SK-MEL-5 (cell line): ENCODE results near the gene SUN2. TPM values are rescaled to one million over a fixed set of nuclear protein-coding genes. Genes with fewer than 3 reads are reported as not detected.
"Not testable (repeated sequence)": the region's sequence is repeated elsewhere in the genome, so short reads cannot be mapped to it uniquely, and the experiment has no call there.

Experiments used
- DNase-seq: peaks from one replicate; pipeline ENCODE4 v3.0.0-alpha.2; 2016; ENCODE audit warnings: low read depth, low spot score
- in situ Hi-C: cut with HindIII; loops from 2 replicates; pipeline ENCODE4 v1.10.0; 2016; ENCODE audit warnings: low sequenced_read_pairs, high pct_unique_total_duplicates, low pct_unique_long_range_greater_than_20kb
- polyA plus RNA-seq, 2 experiments: library from polyadenylated mRNA; depleted of rRNA; stranded (reverse); fragments of >200 nt; gene quantifications; 2 replicates each; pipeline ENCODE4 v1.2.3, GENCODE V29; 2015
- total RNA-seq: library from RNA; depleted of rRNA; stranded (reverse); fragments of >200 nt; shearing (Covaris generic); gene quantifications from 2 replicates; pipeline ENCODE4 v1.2.3, GENCODE V29; 2014; rRNA removed

Gene SUN2
- 30.0 and 30.7 TPM in 2 replicates for total RNA-seq
- 75.1 and 75.5 TPM in 2 replicates for polyA plus RNA-seq (2015; cell fraction: cytosol; rRNA removed)
- 41.0 and 69.5 TPM in 2 replicates for polyA plus RNA-seq (2015; cell fraction: nucleus; rRNA removed)

- DNase-seq, result peak; percentile 84
- in situ Hi-C loops, result no loop called here
Observed at GRCh38 chr22:38755911-38756532, at the start of gene SUN2. Gene SUN2 (minus strand): TSS chr22:38755998. CDS start chr22:38752628, 3,370 bp downstream.

GRCh38 chr22:38805041-38805593 is 49.3 kb upstream of the SUN2 start:
- DNase-seq, in situ Hi-C loops: not testable (repeated sequence)

DNA sequence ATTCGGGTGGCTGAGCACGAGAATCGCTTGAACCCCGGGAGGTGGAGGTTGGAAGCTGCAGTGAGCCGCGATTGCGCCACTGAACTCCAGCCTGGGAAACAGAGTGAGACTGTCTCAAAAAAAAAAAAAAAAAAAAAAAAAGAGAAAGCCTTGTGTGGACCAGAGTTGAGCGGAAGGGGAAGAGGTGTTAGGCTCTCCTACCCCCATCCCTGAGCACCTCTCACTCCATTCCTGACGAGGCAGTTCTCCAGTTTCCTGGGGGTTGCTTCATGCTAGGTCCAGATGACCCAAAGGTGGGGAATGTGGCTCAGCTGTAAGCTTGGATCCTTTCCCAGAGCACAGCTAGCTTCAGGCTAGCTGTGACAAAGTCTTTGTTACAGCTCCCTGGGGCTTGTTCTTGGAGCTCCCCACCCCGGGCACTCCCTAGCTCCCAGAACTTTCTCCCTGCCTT is 46.9 kb upstream of the SUN2 start:
- in situ Hi-C loops, result no loop called here
- DNase-seq, result peak; percentile 63

GRCh38 chr22:38799265-38800002 is 43.6 kb upstream of the SUN2 start:
- in situ Hi-C loops, result no loop called here
- DNase-seq, result no peak

- in situ Hi-C loops, result no loop called here
- DNase-seq, result no peak
Observed at GRCh38 chr22:38798496-38798895, 42.7 kb upstream of the SUN2 start.

- in situ Hi-C loops, result no loop called here
- no peak for DNase-seq
Observed at GRCh38 chr22:38796262-38796957, 40.6 kb upstream of the SUN2 start.

- DNase-seq, result no peak
- in situ Hi-C loops, result no loop called here
Observed at GRCh38 chr22:38795569-38795968, 39.8 kb upstream of the SUN2 start.

GRCh38 chr22:38793721-38794466 is 38.1 kb upstream of the SUN2 start, which contains the start of gene DNAL4:
Gene DNAL4 (minus strand): TSS chr22:38794143. CDS start chr22:38782731, 11,412 bp downstream.
- in situ Hi-C loops, result no loop called here
- peak; percentile 99 for DNase-seq

- in situ Hi-C loops, result no loop called here
- DNase-seq, result no peak
Observed at GRCh38 chr22:38793317-38793716, 37.5 kb upstream of the SUN2 start.

DNA sequence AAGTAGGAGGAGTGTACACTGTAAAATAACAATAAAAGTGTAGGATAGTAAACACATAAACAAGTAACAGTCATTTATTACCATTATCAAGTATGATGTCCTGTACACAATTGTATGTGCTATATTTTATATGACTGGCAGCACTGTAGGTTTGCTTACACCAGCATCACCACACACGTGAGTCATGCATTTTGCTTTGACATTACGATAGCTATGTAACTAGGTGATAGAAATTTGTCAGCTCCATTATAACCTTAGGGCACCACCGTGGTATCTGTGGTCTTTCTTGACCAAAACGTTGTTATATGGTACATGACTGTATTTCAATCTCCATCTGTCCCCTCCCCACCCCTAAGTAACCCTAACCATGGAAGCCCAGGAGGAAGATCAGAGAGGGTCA is 37.0 kb upstream of the SUN2 start:
- in situ Hi-C loops, result no loop called here
- DNase-seq, result no peak

GRCh38 chr22:38789606-38790005 is 33.8 kb upstream of the SUN2 start:
- no peak for DNase-seq
- in situ Hi-C loops, result no loop called here

GRCh38 chr22:38788846-38789245 is 33.0 kb upstream of the SUN2 start:
- in situ Hi-C loops, result no loop called here
- DNase-seq, result no peak

- in situ Hi-C loops, result no loop called here
- peak; percentile 89 for DNase-seq
Observed at GRCh38 chr22:38788021-38788816, 32.4 kb upstream of the SUN2 start.

- DNase-seq, result peak; percentile 54
- in situ Hi-C loops, result no loop called here
Observed at GRCh38 chr22:38786631-38787030, 30.8 kb upstream of the SUN2 start.

DNA sequence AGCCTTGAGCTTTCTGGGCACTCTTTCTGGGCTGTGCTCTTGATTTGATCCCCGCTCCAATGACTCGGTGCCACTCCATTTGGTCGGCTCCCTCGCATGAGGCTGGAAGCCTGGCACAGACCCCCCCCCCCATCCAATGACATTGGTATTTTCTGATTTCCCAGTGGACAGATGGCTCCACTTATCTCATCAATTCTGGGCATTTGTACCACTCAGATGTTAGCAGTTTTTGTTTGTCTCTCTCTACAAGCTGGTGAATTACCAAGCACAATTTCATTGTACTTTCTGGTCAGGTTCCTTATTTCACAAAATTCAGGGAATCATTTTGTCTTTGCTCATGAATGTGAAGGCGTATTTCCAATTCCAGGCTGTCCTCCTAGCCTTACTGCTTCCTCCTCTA is 29.1 kb upstream of the SUN2 start:
- no peak for DNase-seq
- in situ Hi-C loops, result no loop called here

DNA sequence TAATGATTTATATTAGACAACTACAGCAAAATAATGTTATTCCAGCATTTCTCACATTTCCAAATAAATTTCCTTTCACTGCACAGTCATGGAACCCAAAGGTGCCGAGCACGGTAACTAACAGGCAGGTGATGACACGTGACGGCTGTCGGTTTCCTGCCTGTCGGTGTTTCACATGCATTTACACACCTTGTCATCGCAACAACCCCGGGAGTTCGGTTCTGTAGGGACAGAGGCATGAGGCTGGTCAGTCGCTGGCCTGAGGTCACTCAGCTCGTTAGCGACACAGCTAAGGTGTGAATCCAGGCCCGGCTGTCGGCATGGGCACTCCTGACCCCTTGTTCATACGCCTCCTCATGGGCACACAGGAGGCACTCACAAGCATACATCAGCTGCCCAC is 28.2 kb upstream of the SUN2 start:
- no peak for DNase-seq
- in situ Hi-C loops, result no loop called here
